Measurements from ENCODE around the gene AP5B1. TPM values are rescaled to one million over a fixed set of nuclear protein-coding genes. Genes with fewer than 3 reads are reported as not detected.
A peak's percentile ranks its signal among the peaks of the same experiment; 100 is the strongest.

Gene AP5B1
- total and polyA plus RNA-seq, 2 experiments from 2014 or later = 3.1 to 16.1 TPM

DNA sequence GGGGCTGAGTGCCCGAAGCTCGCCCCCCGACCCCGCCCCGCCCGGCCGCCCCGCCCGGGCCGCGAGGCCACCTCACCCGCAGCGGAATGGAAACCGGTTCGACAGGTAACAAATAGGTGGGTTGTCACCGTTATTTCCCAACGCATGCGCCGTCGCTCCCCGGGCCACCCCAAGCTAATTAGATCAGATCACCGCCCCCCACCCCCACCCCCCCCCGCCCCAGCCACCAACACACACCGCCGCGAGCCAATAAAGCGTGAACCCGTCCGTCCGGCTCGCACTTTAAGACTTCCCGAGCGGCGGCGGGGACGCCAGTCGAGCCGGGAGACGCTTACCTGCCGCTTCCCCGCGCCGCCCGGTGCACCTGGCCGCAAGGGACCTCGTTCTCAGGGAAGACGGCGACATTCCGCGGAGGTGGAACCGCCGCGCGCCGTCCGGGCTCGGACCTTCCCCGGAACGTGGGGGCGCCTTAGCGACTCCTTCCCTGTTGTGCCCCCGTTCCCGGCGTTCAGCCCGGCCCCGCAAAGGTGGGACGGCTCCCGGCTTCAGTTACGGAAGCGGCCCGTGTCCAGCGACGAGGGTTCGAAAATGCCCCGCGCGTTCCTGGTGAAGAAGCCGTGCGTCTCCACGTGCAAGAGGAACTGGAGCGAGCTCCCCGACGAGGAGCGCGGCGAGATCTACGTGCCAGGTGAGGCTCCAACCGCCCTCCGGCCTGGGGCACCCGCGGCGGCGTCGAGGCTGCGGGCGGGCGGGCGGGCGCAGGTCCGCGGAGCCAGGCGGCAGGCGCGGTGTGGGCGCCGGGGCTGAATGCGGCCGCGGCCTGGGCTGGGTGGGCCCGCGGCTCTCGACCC lies 6.2 kb upstream of the AP5B1 start, which contains the start of gene OVOL1:
Gene OVOL1, plus strand, starts transcription at position 278 of the 851 bp plus-strand sequence. Its CDS starts 311 bp downstream, at position 589.
- H3K4me2 ChIP-seq = peak within 1 kb of the TSS; percentile 82
- H3K27ac Mint-ChIP-seq = no peak within 1 kb of the TSS

More for the DNA sequence above, 6.2 kb upstream of the AP5B1 start, which contains the start of gene OVOL1:
- H3K4me3 ChIP-seq = peak within 1 kb of the TSS; percentile 86
- no peaks in the 10 kb centered on the region; the same call in 2 of the 3 replicates for H3K36me3 Mint-ChIP-seq (ENCODE audit: low read depth)
- no peak for TF ChIP-seq JUNB (IDR thresholded peaks at IDR 0.05; ENCODE audit: unreplicated experiment)
- TF ChIP-seq, protein P1, sequence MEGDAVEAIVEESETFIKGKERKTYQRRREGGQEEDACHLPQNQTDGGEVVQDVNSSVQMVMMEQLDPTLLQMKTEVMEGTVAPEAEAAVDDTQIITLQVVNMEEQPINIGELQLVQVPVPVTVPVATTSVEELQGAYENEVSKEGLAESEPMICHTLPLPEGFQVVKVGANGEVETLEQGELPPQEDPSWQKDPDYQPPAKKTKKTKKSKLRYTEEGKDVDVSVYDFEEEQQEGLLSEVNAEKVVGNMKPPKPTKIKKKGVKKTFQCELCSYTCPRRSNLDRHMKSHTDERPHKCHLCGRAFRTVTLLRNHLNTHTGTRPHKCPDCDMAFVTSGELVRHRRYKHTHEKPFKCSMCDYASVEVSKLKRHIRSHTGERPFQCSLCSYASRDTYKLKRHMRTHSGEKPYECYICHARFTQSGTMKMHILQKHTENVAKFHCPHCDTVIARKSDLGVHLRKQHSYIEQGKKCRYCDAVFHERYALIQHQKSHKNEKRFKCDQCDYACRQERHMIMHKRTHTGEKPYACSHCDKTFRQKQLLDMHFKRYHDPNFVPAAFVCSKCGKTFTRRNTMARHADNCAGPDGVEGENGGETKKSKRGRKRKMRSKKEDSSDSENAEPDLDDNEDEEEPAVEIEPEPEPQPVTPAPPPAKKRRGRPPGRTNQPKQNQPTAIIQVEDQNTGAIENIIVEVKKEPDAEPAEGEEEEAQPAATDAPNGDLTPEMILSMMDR (conservative IDR thresholded peaks at IDR 0.05; ENCODE audit: low read depth in 2 of 2) = no peak
- TF ChIP-seq, protein P2, sequence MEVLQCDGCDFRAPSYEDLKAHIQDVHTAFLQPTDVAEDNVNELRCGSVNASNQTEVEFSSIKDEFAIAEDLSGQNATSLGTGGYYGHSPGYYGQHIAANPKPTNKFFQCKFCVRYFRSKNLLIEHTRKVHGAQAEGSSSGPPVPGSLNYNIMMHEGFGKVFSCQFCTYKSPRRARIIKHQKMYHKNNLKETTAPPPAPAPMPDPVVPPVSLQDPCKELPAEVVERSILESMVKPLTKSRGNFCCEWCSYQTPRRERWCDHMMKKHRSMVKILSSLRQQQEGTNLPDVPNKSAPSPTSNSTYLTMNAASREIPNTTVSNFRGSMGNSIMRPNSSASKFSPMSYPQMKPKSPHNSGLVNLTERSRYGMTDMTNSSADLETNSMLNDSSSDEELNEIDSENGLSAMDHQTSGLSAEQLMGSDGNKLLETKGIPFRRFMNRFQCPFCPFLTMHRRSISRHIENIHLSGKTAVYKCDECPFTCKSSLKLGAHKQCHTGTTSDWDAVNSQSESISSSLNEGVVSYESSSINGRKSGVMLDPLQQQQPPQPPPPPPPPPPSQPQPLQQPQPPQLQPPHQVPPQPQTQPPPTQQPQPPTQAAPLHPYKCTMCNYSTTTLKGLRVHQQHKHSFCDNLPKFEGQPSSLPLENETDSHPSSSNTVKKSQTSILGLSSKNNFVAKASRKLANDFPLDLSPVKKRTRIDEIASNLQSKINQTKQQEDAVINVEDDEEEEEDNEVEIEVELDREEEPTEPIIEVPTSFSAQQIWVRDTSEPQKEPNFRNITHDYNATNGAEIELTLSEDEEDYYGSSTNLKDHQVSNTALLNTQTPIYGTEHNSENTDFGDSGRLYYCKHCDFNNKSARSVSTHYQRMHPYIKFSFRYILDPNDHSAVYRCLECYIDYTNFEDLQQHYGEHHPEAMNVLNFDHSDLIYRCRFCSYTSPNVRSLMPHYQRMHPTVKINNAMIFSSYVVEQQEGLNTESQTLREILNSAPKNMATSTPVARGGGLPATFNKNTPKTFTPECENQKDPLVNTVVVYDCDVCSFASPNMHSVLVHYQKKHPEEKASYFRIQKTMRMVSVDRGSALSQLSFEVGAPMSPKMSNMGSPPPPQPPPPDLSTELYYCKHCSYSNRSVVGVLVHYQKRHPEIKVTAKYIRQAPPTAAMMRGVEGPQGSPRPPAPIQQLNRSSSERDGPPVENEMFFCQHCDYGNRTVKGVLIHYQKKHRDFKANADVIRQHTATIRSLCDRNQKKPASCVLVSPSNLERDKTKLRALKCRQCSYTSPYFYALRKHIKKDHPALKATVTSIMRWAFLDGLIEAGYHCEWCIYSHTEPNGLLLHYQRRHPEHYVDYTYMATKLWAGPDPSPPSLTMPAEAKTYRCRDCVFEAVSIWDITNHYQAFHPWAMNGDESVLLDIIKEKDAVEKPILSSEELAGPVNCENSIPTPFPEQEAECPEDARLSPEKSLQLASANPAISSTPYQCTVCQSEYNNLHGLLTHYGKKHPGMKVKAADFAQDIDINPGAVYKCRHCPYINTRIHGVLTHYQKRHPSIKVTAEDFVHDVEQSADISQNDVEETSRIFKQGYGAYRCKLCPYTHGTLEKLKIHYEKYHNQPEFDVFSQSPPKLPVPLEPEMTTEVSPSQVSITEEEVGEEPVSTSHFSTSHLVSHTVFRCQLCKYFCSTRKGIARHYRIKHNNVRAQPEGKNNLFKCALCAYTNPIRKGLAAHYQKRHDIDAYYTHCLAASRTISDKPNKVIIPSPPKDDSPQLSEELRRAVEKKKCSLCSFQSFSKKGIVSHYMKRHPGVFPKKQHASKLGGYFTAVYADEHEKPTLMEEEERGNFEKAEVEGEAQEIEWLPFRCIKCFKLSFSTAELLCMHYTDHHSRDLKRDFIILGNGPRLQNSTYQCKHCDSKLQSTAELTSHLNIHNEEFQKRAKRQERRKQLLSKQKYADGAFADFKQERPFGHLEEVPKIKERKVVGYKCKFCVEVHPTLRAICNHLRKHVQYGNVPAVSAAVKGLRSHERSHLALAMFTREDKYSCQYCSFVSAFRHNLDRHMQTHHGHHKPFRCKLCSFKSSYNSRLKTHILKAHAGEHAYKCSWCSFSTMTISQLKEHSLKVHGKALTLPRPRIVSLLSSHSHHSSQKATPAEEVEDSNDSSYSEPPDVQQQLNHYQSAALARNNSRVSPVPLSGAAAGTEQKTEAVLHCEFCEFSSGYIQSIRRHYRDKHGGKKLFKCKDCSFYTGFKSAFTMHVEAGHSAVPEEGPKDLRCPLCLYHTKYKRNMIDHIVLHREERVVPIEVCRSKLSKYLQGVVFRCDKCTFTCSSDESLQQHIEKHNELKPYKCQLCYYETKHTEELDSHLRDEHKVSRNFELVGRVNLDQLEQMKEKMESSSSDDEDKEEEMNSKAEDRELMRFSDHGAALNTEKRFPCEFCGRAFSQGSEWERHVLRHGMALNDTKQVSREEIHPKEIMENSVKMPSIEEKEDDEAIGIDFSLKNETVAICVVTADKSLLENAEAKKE (CRISPR knock-in tag; IDR thresholded peaks at IDR 0.05) = no peak
- no peak for TF ChIP-seq POLR2AphosphoS5 (IDR thresholded peaks at IDR 0.05; ENCODE audit: low read depth)
- peak; percentile 76 for TF ChIP-seq EZH2 (IDR thresholded peaks at IDR 0.05; ENCODE audit: low read depth, unreplicated experiment)
- TF ChIP-seq EZH2phosphoT487 (IDR thresholded peaks at IDR 0.05; ENCODE audit: unreplicated experiment) = peak; percentile 79
- peaks cover 29% of the 10 kb centered on the region for H3K4me1 ChIP-seq (ENCODE audit: insufficient read depth)
- no peaks in the 10 kb centered on the region for H3K36me3 ChIP-seq (ENCODE audit: insufficient read depth)
- peaks cover 61% of the 10 kb centered on the region for H3K27me3 Mint-ChIP-seq (ENCODE audit: insufficient read depth, low read depth, poor library complexity)
- H3K27ac ChIP-seq (ENCODE audit: low read depth) = no peak within 1 kb of the TSS
- no peaks in the 10 kb centered on the region; the same call in 1 of the 2 replicates for H3K79me2 ChIP-seq (replicated peaks; ENCODE audit: insufficient read depth)
- 0 out of 2 replicates have a peak, but pooled peaks cover 3% of the 10 kb centered on the region for H3F3A ChIP-seq (replicated peaks; ENCODE audit: low read depth)
- no peaks in the 10 kb centered on the region; the same call in 2 of the 3 replicates for H3K9me3 Mint-ChIP-seq
- ATAC-seq = peak; percentile 19
- H2AFZ ChIP-seq = peak within 1 kb of the TSS; percentile 90
- H3K4me1 Mint-ChIP-seq = peaks cover 44% of the 10 kb centered on the region
- peak within 1 kb of the TSS; percentile 86 for H3K4me3 Mint-ChIP-seq
- DNase-seq (ENCODE audit: low spot score) = peak; percentile 87
- H3K27me3 ChIP-seq (ENCODE audit: insufficient read depth) = peaks cover 67% of the 10 kb centered on the region
- no peaks in the 10 kb centered on the region for H4K20me1 ChIP-seq (replicated peaks; ENCODE audit: insufficient read depth)
- 0 out of 2 replicates have a peak, but pooled peaks cover 2% of the 10 kb centered on the region for H3K9me2 ChIP-seq (ENCODE audit: insufficient read depth)

Data from GM23338 (cell line).